Activated CD4-positive, alpha-beta memory T cell treated with anti-CD3 and anti-CD28 coated beads, Interleukin-2, amount 10 ng/mL, durations not matched to agents 7 days and 5 days (primary cell): ENCODE results near the gene TPSAB1. TPM values are rescaled to one million over a fixed set of nuclear protein-coding genes. Genes with fewer than 3 reads are reported as not detected.

Source experiments
- CTCF ChIA-PET: fragments of 350-600 bp; sonication (Branson Sonifier 250); formaldehyde crosslinking; loops from one replicate; lab custom pipeline; 2021; ENCODE audit warnings: antibody characterized with exemption, inconsistent platforms; lab: Charles Lee
- POLR2A ChIA-PET: fragments of 350-600 bp; sonication (Branson Sonifier 250); formaldehyde crosslinking; loops from one replicate; lab custom pipeline; 2021; ENCODE audit warnings: antibody characterized with exemption; lab: Charles Lee
- DNase-seq: peaks from one replicate; pipeline ENCODE4 v3.0.0-alpha.2; 2020
- H3K27ac Mint-ChIP-seq: one replicate; pipeline ENCODE4 v1.8.0; 2021; ENCODE audit warnings: mild to moderate bottlenecking, mixed read lengths
- H3K27me3 Mint-ChIP-seq: one replicate; pipeline ENCODE4 v1.8.0; 2021; ENCODE audit warnings: mixed read lengths
- H3K36me3 Mint-ChIP-seq: one replicate; pipeline ENCODE4 v1.8.0; 2021; ENCODE audit warnings: low read depth, mixed read lengths
- H3K4me1 Mint-ChIP-seq: one replicate; pipeline ENCODE4 v1.8.0; 2021; ENCODE audit warnings: mixed read lengths
- H3K4me3 Mint-ChIP-seq: one replicate; pipeline ENCODE4 v1.8.0; 2021; ENCODE audit warnings: mild to moderate bottlenecking, mixed read lengths
- H3K9me3 Mint-ChIP-seq: one replicate; pipeline ENCODE4 v1.8.0; 2021; ENCODE audit warnings: mixed read lengths
- total RNA-seq, 2 experiments: library from RNA; stranded (reverse); gene quantifications; one replicate each; pipeline ENCODE4 v1.2.3, GENCODE V29; 2021

TPSAB1 gene
- total RNA-seq, 2 experiments from 2014 or later = not detected

- no peak overlapping the region for H3K4me3 Mint-ChIP-seq
- peaks cover 5% of the 10 kb centered on the region for H3K9me3 Mint-ChIP-seq
- H3K4me1 Mint-ChIP-seq = no peaks in the 10 kb centered on the region
- no peak overlapping the region for H3K27ac Mint-ChIP-seq
- ChIA-PET CTCF (no interaction called here), POLR2A (no interaction called here)
- H3K36me3 Mint-ChIP-seq = no peaks in the 10 kb centered on the region
- H3K27me3 Mint-ChIP-seq = no peaks in the 10 kb centered on the region
- DNase-seq = no peak
These were observed 40.4 kb upstream of the TPSAB1 start for GRCh38 chr16:1200014-1200627.

- no peak for DNase-seq
- H3K4me1 Mint-ChIP-seq = no peaks in the 10 kb centered on the region
These were observed 39.1 kb upstream of the TPSAB1 start for GRCh38 chr16:1201444-1201843.

GRCh38 chr16:1202274-1202673 is 38.2 kb upstream of the TPSAB1 start:
- no peaks in the 10 kb centered on the region for H3K36me3 Mint-ChIP-seq
- no peak overlapping the region for H3K4me3 Mint-ChIP-seq
- CTCF ChIA-PET = no interaction called here

More at GRCh38 chr16:1201444-1201843, 39.1 kb upstream of the TPSAB1 start:
- H3K27ac Mint-ChIP-seq = no peak overlapping the region
- H3K9me3 Mint-ChIP-seq = peaks cover 5% of the 10 kb centered on the region
- H3K4me3 Mint-ChIP-seq = no peak overlapping the region
- H3K27me3 Mint-ChIP-seq = no peaks in the 10 kb centered on the region
- ChIA-PET CTCF (no interaction called here), POLR2A (no interaction called here)
- H3K36me3 Mint-ChIP-seq = no peaks in the 10 kb centered on the region

GRCh38 chr16:1204933-1205332 is 35.6 kb upstream of the TPSAB1 start:
- no peaks in the 10 kb centered on the region for H3K27me3 Mint-ChIP-seq
- no peak overlapping the region for H3K27ac Mint-ChIP-seq
- no peak overlapping the region for H3K4me3 Mint-ChIP-seq
- H3K9me3 Mint-ChIP-seq = peaks cover 2% of the 10 kb centered on the region
- H3K36me3 Mint-ChIP-seq = no peaks in the 10 kb centered on the region
- CTCF ChIA-PET = no interaction called here
- H3K4me1 Mint-ChIP-seq = peaks cover 4% of the 10 kb centered on the region
- POLR2A ChIA-PET = no interaction called here
- no peak for DNase-seq

More at GRCh38 chr16:1202274-1202673, 38.2 kb upstream of the TPSAB1 start:
- DNase-seq = no peak
- no peaks in the 10 kb centered on the region for H3K4me1 Mint-ChIP-seq
- H3K27ac Mint-ChIP-seq = no peak overlapping the region
- peaks cover 5% of the 10 kb centered on the region for H3K9me3 Mint-ChIP-seq
- H3K27me3 Mint-ChIP-seq = no peaks in the 10 kb centered on the region
- POLR2A ChIA-PET = no interaction called here

DNA sequence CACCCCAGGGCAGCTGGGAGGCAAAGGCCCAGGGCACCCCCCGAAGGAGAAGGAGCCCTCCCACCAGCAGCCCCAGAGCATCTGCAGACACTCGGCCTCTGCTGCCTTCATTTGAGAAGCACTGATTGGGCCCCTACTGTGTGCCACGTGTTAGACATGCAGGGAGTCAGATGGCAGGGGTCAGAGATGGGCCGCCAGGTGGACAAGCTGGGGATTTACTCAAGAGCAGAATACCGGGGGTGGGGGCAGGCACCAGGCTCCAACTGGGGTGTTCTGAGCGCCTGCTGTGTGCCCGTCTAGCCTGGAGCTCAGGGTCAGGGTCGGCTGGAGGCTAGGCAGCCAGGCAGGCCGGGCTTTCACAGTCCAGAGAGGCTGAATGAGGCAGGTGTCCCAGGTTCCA is 34.2 kb upstream of the TPSAB1 start:
- Mint-ChIP-seq H3K36me3 (no peaks in the 10 kb centered on the region), H3K4me1 (peaks cover 4% of the 10 kb centered on the region), H3K9me3 (no peaks in the 10 kb centered on the region), H3K27me3 (no peaks in the 10 kb centered on the region), H3K27ac (no peak overlapping the region), H3K4me3 (no peak overlapping the region)
- CTCF ChIA-PET = no interaction called here
- POLR2A ChIA-PET = no interaction called here
- DNase-seq = no peak

DNA sequence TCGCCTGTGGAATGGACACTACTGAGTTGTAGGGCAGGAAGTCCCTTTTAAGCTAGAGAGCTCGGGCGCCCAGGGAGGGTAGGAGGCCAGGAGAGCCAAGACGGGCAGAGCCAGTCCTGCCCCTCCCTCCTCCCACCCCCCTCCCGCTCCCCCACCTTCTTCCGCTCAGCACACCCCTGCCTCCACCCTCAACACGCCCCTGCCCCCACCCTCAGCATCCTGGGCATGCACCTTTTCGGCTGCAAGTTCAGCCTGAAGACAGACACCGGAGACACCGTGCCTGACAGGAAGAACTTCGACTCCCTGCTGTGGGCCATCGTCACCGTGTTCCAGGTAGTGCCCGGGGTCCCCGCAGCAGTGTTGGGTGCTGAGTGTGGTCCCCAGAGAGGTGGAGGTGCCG is 33.7 kb upstream of the TPSAB1 start:
- H3K9me3 Mint-ChIP-seq = no peaks in the 10 kb centered on the region
- no peaks in the 10 kb centered on the region for H3K36me3 Mint-ChIP-seq
- peaks cover 4% of the 10 kb centered on the region for H3K4me1 Mint-ChIP-seq
- POLR2A ChIA-PET = no interaction called here
- H3K27ac Mint-ChIP-seq = no peak overlapping the region
- CTCF ChIA-PET = no interaction called here
- DNase-seq = no peak
- no peaks in the 10 kb centered on the region for H3K27me3 Mint-ChIP-seq
- no peak overlapping the region for H3K4me3 Mint-ChIP-seq

DNA sequence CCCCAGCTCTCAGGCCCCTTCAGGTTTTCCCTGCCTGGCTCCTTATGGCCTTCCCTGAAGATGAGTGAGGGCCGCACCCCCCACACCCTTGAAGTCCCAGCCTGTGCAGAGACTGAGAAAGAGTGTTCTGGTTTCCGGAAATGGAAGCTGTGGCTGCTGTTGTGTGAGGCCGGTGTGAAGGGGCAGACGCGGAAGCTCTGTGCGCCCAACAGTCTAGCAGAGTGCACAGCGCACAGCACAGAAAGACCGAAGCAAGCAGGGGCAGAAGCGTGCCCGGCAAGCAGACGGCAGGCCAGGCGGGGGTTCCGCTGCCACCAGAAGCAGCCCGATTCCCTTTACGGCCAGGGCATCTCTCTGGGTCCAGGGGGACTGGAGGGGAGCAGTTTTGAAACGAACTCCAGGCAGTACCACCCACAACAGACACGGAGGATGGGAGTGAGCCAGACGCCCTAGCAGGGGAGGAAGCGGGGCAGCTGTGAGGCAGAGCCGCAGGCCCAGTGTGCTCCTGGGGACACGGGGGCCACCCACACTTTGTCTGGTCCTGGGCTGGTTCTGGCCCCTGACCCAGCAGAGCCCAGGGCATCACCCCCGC is 32.2 kb upstream of the TPSAB1 start:
- peak overlapping the region; percentile 37 for H3K4me3 Mint-ChIP-seq

DNA sequence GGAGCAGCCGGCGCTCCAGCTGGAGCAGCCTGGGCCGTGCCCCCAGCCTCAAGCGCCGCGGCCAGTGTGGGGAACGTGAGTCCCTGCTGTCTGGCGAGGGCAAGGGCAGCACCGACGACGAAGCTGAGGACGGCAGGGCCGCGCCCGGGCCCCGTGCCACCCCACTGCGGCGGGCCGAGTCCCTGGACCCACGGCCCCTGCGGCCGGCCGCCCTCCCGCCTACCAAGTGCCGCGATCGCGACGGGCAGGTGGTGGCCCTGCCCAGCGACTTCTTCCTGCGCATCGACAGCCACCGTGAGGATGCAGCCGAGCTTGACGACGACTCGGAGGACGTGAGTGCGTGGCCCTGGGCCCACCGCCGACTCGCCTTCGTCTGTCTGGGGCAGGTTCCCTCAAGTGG is 31.4 kb upstream of the TPSAB1 start:
- ChIA-PET CTCF (no interaction called here), POLR2A (no interaction called here)
- no peaks in the 10 kb centered on the region for H3K9me3 Mint-ChIP-seq
- no peak overlapping the region for H3K27ac Mint-ChIP-seq
- DNase-seq = no peak
- no peaks in the 10 kb centered on the region for H3K36me3 Mint-ChIP-seq
- no peaks in the 10 kb centered on the region for H3K27me3 Mint-ChIP-seq
- H3K4me3 Mint-ChIP-seq = no peak overlapping the region
- H3K4me1 Mint-ChIP-seq = peaks cover 4% of the 10 kb centered on the region

More for the DNA sequence above, 32.2 kb upstream of the TPSAB1 start:
- Mint-ChIP-seq H3K27ac (peak overlapping the region; percentile 49), H3K36me3 (no peaks in the 10 kb centered on the region), H3K4me1 (peaks cover 4% of the 10 kb centered on the region), H3K27me3 (no peaks in the 10 kb centered on the region), H3K9me3 (no peaks in the 10 kb centered on the region)
- ChIA-PET POLR2A (no interaction called here), CTCF (no interaction called here)
- peak; percentile 22 for DNase-seq

- Mint-ChIP-seq H3K4me1 (peaks cover 4% of the 10 kb centered on the region), H3K27ac (no peak overlapping the region), H3K9me3 (no peaks in the 10 kb centered on the region), H3K4me3 (no peak overlapping the region), H3K36me3 (no peaks in the 10 kb centered on the region), H3K27me3 (no peaks in the 10 kb centered on the region)
- CTCF ChIA-PET = no interaction called here
- POLR2A ChIA-PET = no interaction called here
- DNase-seq = no peak
These were observed 30.0 kb upstream of the TPSAB1 start for GRCh38 chr16:1210461-1210860.

GRCh38 chr16:1211451-1212268 is 28.8 kb upstream of the TPSAB1 start:
- peaks cover 4% of the 10 kb centered on the region for H3K4me1 Mint-ChIP-seq
- DNase-seq = no peak
- ChIA-PET POLR2A (no interaction called here), CTCF (no interaction called here)
- no peak overlapping the region for H3K4me3 Mint-ChIP-seq
- H3K27ac Mint-ChIP-seq = no peak overlapping the region
- H3K36me3 Mint-ChIP-seq = no peaks in the 10 kb centered on the region
- H3K9me3 Mint-ChIP-seq = no peaks in the 10 kb centered on the region
- no peaks in the 10 kb centered on the region for H3K27me3 Mint-ChIP-seq

GRCh38 chr16:1212616-1213194 is 27.8 kb upstream of the TPSAB1 start:
- peaks cover 4% of the 10 kb centered on the region for H3K4me1 Mint-ChIP-seq
- no peaks in the 10 kb centered on the region for H3K36me3 Mint-ChIP-seq
- DNase-seq = no peak
- H3K27ac Mint-ChIP-seq = no peak overlapping the region
- H3K4me3 Mint-ChIP-seq = no peak overlapping the region
- H3K27me3 Mint-ChIP-seq = no peaks in the 10 kb centered on the region
- ChIA-PET POLR2A (no interaction called here), CTCF (no interaction called here)
- no peaks in the 10 kb centered on the region for H3K9me3 Mint-ChIP-seq

DNA sequence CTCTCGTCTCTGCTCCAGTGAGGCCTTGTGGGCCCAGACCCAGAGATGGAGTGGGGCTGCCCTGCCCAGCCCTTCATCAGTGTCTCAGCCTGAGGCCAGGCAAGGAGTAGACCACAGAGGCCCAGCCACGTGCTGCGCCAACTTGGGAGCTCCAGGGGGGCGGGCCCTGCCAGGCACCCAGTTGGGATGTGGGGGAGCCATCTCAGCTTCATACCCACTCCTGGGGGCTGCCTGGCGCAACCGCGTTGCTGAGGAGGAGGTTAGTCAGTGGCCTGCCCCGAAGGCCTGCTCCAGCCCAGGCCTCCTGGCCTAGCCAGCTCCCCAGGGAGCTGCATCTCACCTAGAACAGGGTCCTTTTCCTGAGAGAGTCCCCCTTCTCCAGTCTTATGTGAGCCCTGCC is 27.3 kb upstream of the TPSAB1 start:
- Mint-ChIP-seq H3K4me3 (no peak overlapping the region), H3K4me1 (peaks cover 2% of the 10 kb centered on the region), H3K27me3 (no peaks in the 10 kb centered on the region), H3K27ac (no peak overlapping the region), H3K36me3 (no peaks in the 10 kb centered on the region), H3K9me3 (no peaks in the 10 kb centered on the region)
- ChIA-PET CTCF (no interaction called here), POLR2A (no interaction called here)
- no peak for DNase-seq

DNA sequence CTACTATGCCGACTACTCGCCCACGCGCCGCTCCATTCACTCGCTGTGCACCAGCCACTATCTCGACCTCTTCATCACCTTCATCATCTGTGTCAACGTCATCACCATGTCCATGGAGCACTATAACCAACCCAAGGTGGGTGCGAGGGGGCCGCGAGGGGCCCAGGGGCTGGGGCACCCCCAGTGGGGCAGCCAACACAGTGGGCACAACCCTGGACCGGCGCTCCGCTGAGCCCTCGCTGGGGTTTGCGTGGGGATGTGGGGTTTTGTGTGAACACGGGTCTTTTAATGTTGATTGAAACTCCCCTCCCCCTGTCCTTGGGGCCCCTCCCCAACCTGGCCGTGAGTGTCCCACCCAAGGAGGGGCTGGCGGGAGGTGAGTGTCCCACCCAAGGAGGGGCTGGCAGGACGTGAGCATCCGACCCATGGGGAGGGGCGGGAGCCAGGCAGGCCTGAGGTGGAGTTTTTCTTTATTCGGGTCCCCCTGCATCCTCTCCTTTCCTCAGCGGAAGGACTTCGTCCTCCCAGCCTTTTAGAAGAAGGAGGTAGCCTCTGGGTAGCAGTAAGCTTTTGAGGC is 26.6 kb upstream of the TPSAB1 start:
- H3K36me3 Mint-ChIP-seq = no peaks in the 10 kb centered on the region
- H3K9me3 Mint-ChIP-seq = no peaks in the 10 kb centered on the region
- H3K4me1 Mint-ChIP-seq = no peaks in the 10 kb centered on the region
- no peak overlapping the region for H3K27ac Mint-ChIP-seq
- POLR2A ChIA-PET = no interaction called here
- no peak for DNase-seq
- H3K27me3 Mint-ChIP-seq = no peaks in the 10 kb centered on the region
- no peak overlapping the region for H3K4me3 Mint-ChIP-seq
- CTCF ChIA-PET = no interaction called here
